HepG2 (cell line): Measurements from ENCODE around the gene ZSCAN31. TPM values are rescaled to one million over a fixed set of nuclear protein-coding genes. Genes with fewer than 3 reads are reported as not detected.

ENCODE experiments used
- AGO2 ChIP-seq: fragments of 200-400 bp; formaldehyde crosslinking; optimal IDR thresholded peaks from 2 replicates; pipeline ENCODE3; 2017; ENCODE audit warnings: mild to moderate bottlenecking, low read depth, low read length, moderate library complexity
- ATF6 ChIP-seq: sonication (generic); formaldehyde crosslinking; conservative IDR thresholded peaks from 2 replicates; pipeline ENCODE4 v1.4.0; 2020; ENCODE audit warnings: missing genetic modification reagents
- HNF4G ChIP-seq, 2 experiments: sonication (generic) in 1 of 2; formaldehyde crosslinking in 1 of 2; IDR thresholded peaks; 2 replicates each; pipeline versions ENCODE4 v1.4.0 to v1.6.1; 2011 to 2020; ENCODE audit warnings: borderline replicate concordance in 2 of 2, low read depth in 2 of 2, mild to moderate bottlenecking in 2 of 2, low read length in 1 of 2, missing genetic modification reagents in 1 of 2, moderate library complexity in 1 of 2
- NPAS2 ChIP-seq: sonication (generic); formaldehyde crosslinking; IDR thresholded peaks from 2 replicates; pipeline ENCODE4 v1.8.0; 2022; ENCODE audit warnings: mild to moderate bottlenecking, missing genetic modification reagents, borderline replicate concordance
- RFX1 ChIP-seq: fragments of 450-650 bp; IDR thresholded peaks from 2 replicates; pipeline ENCODE4 v1.6.1; 2017
- SAFB2 ChIP-seq: sonication (generic); formaldehyde crosslinking; IDR thresholded peaks from 2 replicates; pipeline ENCODE4 v1.5.1; 2020; ENCODE audit warnings: missing genetic modification reagents, low read depth, mild to moderate bottlenecking, borderline replicate concordance
- SIN3A ChIP-seq: IDR thresholded peaks from 2 replicates; pipeline ENCODE4 v1.6.1; 2011; ENCODE audit warnings: low read depth, mild to moderate bottlenecking, control low read depth, low read length, borderline replicate concordance
- SP5 ChIP-seq: IDR thresholded peaks from 2 replicates; pipeline ENCODE4 v1.6.1; 2016; ENCODE audit warnings: low read depth, borderline replicate concordance
- SRF ChIP-seq: IDR thresholded peaks from 2 replicates; pipeline ENCODE4 v1.6.1; 2011; ENCODE audit warnings: mild to moderate bottlenecking, low read depth, low read length, moderate library complexity
- ZBTB46 ChIP-seq: sonication (generic); formaldehyde crosslinking; IDR thresholded peaks from 2 replicates; pipeline ENCODE4 v1.4.0; 2020; ENCODE audit warnings: mild to moderate bottlenecking, missing genetic modification reagents, borderline replicate concordance
- ZNF432 ChIP-seq: sonication (generic); formaldehyde crosslinking; IDR thresholded peaks from 2 replicates; pipeline ENCODE4 v1.5.0; 2020; ENCODE audit warnings: missing genetic modification reagents, mild to moderate bottlenecking, borderline replicate concordance
- ZNF44 ChIP-seq: sonication (generic); formaldehyde crosslinking; IDR thresholded peaks from 2 replicates; pipeline ENCODE4 v1.5.1; 2020; ENCODE audit warnings: mild to moderate bottlenecking, missing genetic modification reagents
- ZNF503 ChIP-seq: sonication (generic); formaldehyde crosslinking; IDR thresholded peaks from 2 replicates; pipeline ENCODE4 v1.4.0; 2020; ENCODE audit warnings: missing genetic modification reagents
- ZNF510 ChIP-seq: sonication (generic); formaldehyde crosslinking; IDR thresholded peaks from 2 replicates; pipeline ENCODE4 v1.4.0; 2020; ENCODE audit warnings: low read depth, mild to moderate bottlenecking, missing genetic modification reagents
- ZNF747 ChIP-seq: sonication (generic); formaldehyde crosslinking; IDR thresholded peaks from 2 replicates; pipeline ENCODE4 v1.8.1; 2023; ENCODE audit warnings: missing genetic modification reagents, mild to moderate bottlenecking, borderline replicate concordance
- ZNF790 ChIP-seq: sonication (generic); formaldehyde crosslinking; IDR thresholded peaks from 2 replicates; pipeline ENCODE4 v1.8.0; 2022; ENCODE audit warnings: missing genetic modification reagents, mild to moderate bottlenecking, borderline replicate concordance
- polyA plus RNA-seq, 8 experiments: library from polyadenylated mRNA; depleted of rRNA in 3 of 8; stranded (reverse) in 7 of 8; unstranded in 1 of 8; fragments of >200 nt; fragmentation: Illumina TruSeq in 4 of 8; extraction: Trizol in 4 of 8; gene quantifications; 2 replicates each; pipeline versions ENCODE4 v1.2.1 to v1.2.3, GENCODE V29; 2011 to 2016; ENCODE audit warnings: low read depth in 4 of 8, missing spikeins in 1 of 8, mixed read lengths in 1 of 8; ENCODE audit not compliant: insufficient read depth in 1 of 8
- total RNA-seq, 5 experiments: library from RNA; depleted of rRNA; stranded (reverse); fragments of >200 nt; fragmentation: Illumina TruSeq; extraction: Trizol; gene quantifications; 2 replicates each; pipeline ENCODE4 v1.2.3, GENCODE V29; 2016; ENCODE audit warnings: low read depth in 1 of 5
- TF ChIP-seq, protein P1 (sequence below): sonication (generic); formaldehyde crosslinking; IDR thresholded peaks from 2 replicates; pipeline ENCODE4 v1.5.1; 2020; ENCODE audit warnings: mild to moderate bottlenecking, moderate library complexity, missing genetic modification reagents

ZSCAN31 gene
- total and polyA plus RNA-seq, 2 of the 13 experiments (the other 11 are each of a cell fraction or from before 2014, with no cell fraction given): 5.3 to 6.2 TPM

DNA sequence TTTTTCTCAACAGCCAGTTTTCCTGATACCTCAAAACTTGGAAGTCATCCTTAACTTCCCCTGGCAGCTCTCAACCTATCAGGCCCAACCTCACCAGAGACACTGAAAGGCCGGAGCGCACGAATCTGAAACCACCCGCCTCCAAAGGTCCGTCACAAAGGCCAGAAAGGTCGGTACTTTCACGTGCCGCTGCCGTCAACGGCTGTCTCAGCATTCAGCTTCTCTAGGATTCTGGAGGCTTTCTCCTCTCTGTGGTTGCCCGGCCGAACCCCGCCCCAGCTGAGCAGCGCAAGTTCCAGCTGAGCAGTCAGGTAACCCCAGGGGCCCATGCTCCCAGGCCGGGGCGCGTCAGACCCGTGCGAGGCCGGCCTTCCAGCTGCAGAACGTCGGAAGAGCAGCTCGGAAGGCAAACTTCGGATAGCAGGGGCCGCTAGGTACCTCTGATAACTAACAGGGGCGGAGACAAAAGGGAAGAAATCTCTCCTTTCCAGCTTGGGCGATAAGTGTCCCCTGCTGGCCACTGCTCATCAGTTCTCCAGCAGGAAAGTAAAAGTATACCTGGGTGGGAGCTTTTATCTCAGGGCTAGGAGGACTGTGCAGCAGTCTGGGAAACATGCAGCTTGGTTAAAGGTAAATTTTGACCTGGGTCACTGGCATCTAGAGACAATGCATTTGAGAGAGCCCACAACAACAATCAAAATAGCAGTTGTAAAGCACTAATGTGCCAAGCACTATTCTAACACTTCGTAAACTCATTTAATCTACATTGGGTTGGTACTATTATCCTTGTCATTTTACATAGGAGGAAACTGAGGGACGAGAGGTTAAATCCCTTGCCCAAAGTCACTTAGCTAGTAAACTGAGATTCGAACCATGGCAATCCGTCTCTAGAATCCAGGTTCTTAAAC is 47.5 kb upstream of the ZSCAN31 start (continued):
- no peak; the same call in 1 of the 2 replicates for TF ChIP-seq ZNF503 (CRISPR knock-in tag)
- TF ChIP-seq ZNF432 (CRISPR knock-in tag): no peak
- peak; percentile 66; the same call in 1 of the 2 replicates for TF ChIP-seq ZNF747 (CRISPR knock-in tag)
- peak; percentile 71; the same call in 1 of the 2 replicates for TF ChIP-seq ATF6 (CRISPR knock-in tag)
- no peak; the same call in 1 of the 2 replicates for TF ChIP-seq SAFB2 (CRISPR knock-in tag)
- peak; percentile 62 for TF ChIP-seq HNF4G (IDR thresholded peaks at IDR 0.05; ENCODE audit: borderline replicate concordance, low read depth, low read length)
- TF ChIP-seq HNF4G (CRISPR knock-in tag; IDR thresholded peaks at IDR 0.05; ENCODE audit: borderline replicate concordance, low read depth): peak; percentile 80; the same call in 1 of the 2 replicates
- no peak for TF ChIP-seq RFX1
- TF ChIP-seq AGO2: peak; percentile 85
- no peak for TF ChIP-seq ZNF790 (CRISPR knock-in tag)
- no peak for TF ChIP-seq SRF
- peak; percentile 41; the same call in 1 of the 2 replicates for TF ChIP-seq ZNF44 (CRISPR knock-in tag)
- no peak for TF ChIP-seq ZBTB46 (CRISPR knock-in tag)
- no peak for TF ChIP-seq ZNF510
- TF ChIP-seq SP5 (CRISPR knock-in tag): peak; percentile 11; the same call in 1 of the 2 replicates
- TF ChIP-seq, protein P1, sequence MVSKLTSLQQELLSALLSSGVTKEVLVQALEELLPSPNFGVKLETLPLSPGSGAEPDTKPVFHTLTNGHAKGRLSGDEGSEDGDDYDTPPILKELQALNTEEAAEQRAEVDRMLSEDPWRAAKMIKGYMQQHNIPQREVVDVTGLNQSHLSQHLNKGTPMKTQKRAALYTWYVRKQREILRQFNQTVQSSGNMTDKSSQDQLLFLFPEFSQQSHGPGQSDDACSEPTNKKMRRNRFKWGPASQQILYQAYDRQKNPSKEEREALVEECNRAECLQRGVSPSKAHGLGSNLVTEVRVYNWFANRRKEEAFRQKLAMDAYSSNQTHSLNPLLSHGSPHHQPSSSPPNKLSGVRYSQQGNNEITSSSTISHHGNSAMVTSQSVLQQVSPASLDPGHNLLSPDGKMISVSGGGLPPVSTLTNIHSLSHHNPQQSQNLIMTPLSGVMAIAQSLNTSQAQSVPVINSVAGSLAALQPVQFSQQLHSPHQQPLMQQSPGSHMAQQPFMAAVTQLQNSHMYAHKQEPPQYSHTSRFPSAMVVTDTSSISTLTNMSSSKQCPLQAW (CRISPR knock-in tag): peak; percentile 97
- no peak for TF ChIP-seq NPAS2 (CRISPR knock-in tag)
- TF ChIP-seq SIN3A: peak; percentile 98
